ENCODE measurements around the gene ZSWIM4.
A peak's percentile ranks its signal among the peaks of the same experiment; 100 is the strongest.

The ZSWIM4 gene

DNA sequence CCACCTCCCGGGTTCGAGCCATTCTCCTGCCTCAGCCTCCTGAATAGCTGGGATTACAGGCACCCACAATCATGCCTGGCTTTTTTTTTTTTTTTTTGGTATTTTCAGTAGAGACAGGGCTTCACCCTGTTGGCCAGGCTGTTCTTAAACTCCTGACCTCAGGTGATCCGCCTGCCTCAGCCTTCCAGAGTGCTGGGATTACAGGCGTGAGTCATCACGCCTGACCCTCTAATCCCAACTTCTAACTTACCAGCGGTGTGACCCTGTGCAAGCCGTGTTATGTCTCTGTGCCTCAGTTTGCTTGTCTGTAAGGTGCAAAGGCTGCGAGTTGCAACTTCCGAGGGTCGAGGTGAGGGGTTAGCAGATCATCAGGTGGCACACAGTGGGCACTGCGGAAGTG lies 17.3 kb downstream of the ZSWIM4 start:
- no peak for DNase-seq (ENCODE audit: low read depth)

DNA sequence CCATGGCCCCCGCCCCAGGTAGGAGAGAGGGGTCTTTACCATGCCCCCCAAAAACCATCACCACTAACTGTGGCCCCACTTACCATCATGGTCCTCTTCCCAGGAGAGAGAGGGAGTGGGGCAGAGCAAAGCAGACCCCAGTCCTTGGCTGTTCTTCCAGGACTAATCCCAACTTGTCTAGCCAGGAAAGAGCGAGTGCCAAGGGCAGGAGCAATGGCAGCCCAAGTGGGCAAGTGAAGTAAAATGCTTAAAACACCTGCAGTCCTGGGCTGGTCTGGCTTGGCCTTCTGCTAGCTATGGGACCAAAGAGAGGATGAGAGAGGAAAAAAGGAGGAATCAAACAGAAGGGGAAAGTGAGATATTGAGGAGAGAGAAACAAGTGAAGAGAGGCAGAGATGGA lies 17.9 kb downstream of the ZSWIM4 start:
- DNase-seq (ENCODE audit: low read depth), result no peak

DNA sequence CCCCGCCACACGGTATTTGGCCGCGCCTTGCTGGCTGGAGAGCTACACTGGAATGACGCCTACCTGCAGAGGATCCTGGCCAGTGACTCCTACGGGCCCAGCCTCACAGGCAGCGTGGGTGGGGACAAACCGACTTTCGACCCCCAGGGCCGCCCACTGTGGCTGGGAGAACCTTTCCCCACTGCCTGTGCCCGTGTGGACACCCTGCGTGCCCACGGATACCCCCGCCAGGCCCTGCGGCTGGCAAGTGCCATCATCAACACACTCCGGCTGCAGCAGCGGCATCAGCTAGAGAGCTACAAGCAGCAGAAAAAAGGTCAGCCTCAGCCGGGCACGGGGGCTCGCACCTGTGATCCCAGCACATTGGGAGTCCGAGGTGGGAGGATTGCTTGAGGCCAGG lies 19.3 kb downstream of the ZSWIM4 start:
- no peak for DNase-seq (ENCODE audit: low read depth)

DNA sequence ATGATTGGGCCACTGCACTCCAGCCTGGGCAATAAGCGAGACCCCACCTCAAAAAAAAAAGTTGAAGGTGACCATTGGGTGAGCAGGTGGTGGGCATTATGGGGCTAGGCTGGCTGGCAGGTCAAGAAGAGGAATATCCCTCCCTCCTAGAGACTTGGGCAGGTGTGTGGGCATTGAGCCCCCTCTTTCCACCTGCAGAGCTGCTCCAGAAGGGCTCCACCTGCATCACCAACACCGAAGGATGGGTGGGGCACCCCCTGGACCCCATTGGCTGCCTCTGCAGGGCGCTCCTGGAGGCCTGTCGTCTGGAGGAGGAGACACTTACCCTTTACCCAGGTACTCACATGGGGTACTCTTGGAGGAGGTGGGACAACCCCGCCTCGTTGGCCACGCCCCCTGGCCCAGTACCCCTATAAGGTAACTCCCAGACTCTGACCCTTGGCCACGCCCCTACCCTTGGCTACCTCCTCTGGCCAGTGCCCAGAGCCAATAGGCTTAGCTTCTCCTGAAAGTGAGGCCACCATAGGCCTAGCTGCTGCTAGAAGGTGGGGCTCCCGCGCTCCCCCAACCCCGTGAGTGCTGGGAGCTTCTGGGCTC lies 21.9 kb downstream of the ZSWIM4 start:
- DNase-seq (ENCODE audit: low read depth), result no peak

DNA sequence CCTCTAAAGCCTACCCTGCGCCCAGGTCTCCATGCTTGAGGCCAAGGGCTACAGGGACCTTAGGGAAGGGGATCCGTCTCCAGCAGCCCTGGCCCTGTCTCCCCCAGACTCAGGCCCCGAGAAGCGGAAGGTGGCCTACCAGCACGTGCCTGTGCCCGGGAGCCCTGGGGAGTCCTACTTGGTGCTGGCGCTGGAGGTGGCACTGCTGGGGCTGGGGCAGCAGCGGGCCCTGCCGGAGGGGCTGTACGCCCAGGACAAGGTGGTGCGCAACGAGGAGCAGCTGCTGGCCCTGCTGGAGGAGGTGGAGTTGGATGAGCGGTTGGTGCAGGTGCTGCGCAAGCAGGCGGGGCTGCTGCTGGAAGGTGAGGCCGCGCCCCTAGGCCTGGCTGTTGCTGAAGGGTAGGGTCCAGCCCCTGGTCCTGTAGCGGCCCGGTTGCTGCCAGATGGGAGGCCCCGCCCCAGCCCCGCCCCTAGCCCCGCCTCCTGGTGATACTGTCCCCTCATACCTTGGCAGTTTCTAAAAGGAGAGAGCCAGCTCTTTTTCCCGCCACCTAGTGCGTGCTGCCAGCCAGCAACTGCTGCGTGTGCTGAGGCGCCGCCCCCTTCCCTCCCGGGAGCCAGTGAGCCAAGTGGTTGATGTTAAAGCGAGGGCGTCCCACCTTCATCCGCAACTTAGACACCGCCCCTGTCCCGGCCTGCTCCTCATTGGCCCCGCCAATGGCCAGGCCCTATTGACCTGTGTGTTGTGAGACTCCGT lies 22.6 kb downstream of the ZSWIM4 start:
- peak; percentile 38 for DNase-seq (ENCODE audit: low read depth)

DNA sequence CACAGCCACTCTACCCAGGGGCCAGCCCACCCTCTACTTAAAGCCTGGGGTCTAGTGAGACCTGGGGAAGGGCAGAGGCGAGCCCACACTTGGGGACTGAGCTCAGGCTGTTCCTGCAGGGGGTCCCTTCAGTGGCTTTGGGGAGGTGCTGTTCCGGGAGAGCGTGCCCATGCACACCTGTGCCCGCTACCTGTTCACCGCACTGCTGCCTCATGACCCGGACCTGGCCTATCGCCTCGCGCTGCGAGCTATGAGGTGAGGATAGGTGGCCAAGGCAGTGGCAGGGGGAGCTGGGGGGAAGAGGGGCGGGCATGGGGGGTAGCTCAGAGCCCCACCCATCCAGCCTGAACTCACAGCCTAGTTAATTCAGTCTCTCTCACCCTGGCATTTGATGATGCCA lies 24.0 kb downstream of the ZSWIM4 start:
- no peak for DNase-seq (ENCODE audit: low read depth)

DNA sequence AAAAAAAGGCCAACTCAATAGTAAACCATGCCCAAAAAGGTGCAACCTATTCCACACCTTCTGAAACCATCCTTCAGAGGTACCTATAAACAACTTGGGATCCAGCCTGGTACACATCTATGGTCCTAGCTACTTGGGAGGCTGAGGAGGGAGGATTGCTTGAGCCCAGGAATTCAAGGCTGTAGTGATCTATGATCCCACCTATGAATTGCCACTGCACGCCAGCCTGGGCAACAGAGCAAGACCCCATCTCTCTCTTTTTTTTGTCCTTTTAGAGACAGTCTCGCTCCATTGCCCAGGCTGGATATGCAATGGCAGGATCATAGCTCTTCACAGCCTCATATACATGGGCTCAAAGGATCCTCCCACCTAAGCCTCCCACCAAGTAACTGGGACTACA lies 26.0 kb downstream of the ZSWIM4 start:
- DNase-seq (ENCODE audit: low read depth), result no peak

DNA sequence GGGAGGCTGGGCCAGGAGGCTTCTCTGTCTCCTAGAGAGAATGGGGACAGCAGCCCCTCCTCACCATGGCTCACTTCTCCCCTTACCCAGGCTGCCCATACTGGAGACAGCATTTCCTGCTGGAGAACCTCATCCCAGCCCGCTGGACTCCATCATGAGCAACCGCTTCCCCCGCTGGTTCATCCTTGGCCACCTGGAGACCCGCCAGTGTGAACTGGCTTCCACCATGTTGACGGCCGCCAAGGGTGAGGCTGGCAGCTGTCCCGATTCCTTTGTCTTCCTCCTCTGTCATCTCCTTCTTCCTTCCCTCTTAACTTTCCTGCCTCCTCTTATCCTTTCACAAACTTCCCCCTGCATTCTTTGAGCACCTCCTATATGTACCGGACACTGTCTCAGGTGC lies 28.0 kb downstream of the ZSWIM4 start:
- DNase-seq (ENCODE audit: low read depth), result no peak

DNA sequence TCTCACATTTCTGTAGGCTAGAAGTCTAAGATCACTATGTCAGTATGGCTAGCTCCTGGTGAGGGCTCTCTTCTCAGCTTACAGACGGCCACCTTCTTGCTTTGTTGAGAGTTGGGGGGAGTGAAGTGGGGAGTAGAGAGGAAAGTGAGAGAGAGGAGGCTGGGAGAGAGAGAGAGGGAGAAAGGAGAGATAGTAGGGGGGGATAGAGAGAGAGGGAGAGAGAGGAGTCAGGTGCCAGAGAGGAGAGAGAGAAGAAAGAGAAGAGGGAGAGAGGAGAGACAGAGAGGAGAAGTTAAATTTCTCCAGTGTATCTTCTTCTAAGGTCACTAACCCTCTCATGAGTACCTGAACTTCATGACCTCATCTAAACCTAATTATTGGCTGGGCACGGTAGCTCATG lies 28.7 kb downstream of the ZSWIM4 start:
- DNase-seq (ENCODE audit: low read depth), result no peak

DNA sequence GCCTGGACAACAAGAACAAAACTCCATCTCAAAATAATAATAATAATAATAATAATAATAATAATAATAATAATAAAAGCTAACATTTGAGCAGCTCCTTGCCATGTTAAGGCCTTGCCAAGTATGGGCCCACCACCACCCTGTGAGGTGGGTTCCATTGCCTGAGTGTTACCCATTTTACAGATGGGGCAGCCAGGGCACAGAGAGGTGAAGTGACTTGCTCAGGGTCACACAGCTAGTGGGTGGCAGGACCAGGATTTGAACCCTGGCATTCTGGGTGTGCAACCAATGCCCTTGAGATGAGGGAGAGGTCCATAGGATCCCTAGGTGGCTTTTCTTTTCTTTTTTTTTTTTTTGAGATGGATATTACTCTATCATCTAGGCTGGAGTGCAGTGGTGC lies 29.5 kb downstream of the ZSWIM4 start:
- DNase-seq (ENCODE audit: low read depth), result no peak

DNA sequence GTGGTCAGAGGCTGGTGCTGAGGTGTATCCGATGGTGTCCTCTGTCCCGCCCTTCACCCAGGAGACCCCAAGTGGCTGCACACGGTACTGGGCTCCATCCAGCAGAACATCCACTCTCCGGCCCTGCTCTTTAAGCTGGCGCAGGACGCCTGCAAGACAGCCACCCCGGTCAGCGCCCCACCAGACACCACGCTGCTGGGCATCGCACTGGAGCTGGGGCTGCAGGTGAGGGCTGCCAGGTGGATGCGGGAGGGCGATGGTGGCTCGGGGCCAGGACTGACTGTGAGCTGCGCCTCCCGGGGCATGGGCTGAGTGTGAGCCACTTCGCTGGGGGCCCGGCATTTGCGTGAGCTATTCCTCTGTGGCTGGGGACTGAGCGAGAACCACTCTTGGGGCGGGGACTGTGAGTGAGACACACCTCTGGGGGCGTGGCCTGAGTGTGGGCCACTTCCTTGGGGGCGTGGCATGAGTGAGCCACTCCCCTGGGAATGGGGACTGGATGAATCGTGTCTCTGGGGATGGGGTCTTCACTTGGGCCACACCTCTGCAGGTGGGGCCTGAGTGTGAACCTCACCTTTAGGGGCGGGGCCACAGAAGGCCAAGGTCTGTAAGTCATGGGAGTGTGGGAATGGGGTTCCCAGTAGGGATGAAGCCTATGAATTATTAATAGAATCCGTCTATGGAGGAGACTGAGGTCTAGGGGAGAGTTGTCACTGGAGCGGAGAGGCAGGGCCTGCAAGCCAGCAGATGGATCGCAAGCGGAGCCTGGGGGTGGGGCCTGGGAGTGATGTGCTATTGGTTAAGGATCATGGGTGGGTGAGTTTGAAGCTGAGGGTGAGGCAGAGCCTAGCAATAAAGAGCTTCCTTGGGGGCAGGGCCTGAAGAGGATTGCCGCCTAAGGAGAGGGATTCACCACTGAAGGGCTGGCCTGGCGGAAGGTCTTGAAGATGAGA lies 30.5 kb downstream of the ZSWIM4 start:
- no peak for DNase-seq (ENCODE audit: low read depth)

DNA sequence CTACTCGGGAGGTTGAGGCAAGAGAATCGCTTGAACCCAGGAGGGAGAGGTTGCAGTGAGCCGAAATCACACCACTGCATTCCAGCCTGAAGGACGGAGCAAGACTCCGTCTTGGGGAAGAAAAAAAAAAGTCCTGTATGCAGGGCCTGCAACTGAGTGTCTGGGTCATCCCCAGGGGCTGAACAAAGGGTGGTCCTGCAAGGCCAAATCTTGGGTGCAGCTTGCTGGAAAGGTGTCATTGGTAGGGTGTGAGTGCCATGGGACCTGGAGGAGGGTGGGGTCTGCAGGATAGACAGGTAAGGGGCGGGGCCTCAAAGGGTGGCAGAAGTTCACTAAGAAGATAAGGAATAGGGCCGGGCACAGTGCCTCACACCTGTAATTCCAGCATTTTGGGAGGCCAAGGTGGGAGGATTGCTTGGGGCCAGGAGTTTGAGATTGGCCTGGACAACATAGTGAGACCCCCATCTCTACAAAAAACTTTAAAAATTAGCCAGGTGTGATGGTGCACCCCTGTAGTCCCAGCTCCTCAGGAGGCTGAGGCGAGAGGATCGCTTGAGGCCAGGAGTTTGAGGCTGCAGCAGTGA lies 31.5 kb downstream of the ZSWIM4 start:
- no peak for DNase-seq (ENCODE audit: low read depth)

DNA sequence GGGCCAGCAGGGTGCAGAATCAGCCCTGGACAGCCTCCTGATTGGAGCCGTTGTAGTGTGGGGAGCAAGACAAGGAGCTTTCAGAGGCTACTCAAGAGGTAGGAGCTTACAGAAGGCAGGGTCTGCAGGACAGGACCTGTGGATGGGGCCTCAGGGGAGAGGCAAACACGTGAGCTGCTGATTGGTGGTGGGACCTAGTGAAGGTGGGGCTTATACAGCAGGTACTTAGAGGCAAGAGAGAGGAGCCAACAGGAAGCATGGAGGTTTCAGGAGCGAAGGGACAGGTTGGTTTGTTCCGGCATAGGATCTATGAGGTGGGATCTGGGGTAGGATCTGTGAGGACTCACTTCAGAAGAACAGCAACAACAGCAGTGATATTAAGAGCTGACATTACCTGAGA lies 32.4 kb downstream of the ZSWIM4 start:
- DNase-seq (ENCODE audit: low read depth), result no peak

DNA sequence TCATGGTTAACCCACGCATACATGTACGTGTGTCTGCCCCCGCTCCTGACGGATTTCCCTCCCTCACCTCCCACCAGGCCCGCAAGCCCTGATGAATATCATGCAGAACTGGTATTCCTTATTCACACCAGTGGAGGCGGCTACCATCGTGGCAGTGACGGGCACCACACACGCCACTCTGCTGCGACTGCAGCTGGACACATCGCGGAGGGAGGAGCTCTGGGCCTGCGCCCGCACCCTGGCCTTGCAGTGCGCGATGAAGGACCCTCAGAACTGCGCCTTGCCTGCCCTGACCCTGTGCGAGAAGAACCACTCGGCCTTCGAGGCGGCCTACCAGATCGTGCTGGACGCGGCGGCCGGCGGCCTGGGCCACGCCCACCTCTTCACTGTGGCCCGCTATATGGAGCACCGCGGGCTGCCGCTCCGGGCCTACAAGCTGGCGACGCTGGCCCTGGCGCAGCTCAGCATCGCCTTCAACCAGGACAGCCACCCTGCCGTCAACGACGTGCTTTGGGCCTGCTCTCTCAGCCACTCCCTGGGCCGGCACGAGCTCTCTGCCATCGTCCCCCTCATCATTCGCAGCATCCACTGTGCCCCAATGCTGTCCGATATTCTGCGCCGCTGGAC lies 35.0 kb downstream of the ZSWIM4 start:
- no peak for DNase-seq (ENCODE audit: low read depth)

DNA sequence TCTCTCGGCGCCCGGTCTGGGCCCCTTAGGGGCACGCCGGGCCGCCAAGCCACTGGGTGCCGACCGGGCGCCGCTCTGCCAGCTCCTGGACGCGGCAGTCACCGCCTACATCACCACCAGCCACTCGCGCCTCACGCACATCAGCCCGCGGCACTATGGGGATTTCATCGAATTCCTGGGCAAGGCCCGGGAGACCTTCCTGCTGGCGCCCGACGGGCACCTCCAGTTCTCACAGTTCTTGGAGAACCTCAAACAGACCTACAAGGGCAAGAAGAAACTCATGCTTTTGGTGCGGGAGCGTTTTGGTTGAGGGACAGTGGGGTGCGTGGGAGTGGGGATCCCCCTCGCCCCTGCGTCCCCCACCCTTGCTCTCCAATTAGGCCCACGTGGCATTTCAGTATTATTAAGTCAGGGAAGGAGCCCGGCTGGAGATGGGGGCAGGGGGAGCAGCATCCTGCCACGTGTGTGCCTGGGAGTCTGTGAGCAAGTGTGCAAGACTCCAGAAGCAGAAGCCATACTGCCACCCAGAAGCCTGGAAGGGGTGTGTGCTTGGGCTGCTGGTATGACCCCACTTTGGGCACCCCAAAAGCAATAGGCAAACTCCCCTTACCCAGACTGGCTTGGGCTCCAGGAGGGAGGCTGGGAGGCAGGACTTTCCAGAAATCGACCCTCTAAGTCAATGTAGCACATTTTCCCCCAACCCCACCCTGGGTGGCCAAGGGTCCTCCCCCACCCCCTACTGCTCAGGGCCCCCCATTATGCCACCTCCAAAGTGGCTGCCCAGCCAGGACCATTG lies 35.7 kb downstream of the ZSWIM4 start:
- no peak for DNase-seq (ENCODE audit: low read depth)

DNA sequence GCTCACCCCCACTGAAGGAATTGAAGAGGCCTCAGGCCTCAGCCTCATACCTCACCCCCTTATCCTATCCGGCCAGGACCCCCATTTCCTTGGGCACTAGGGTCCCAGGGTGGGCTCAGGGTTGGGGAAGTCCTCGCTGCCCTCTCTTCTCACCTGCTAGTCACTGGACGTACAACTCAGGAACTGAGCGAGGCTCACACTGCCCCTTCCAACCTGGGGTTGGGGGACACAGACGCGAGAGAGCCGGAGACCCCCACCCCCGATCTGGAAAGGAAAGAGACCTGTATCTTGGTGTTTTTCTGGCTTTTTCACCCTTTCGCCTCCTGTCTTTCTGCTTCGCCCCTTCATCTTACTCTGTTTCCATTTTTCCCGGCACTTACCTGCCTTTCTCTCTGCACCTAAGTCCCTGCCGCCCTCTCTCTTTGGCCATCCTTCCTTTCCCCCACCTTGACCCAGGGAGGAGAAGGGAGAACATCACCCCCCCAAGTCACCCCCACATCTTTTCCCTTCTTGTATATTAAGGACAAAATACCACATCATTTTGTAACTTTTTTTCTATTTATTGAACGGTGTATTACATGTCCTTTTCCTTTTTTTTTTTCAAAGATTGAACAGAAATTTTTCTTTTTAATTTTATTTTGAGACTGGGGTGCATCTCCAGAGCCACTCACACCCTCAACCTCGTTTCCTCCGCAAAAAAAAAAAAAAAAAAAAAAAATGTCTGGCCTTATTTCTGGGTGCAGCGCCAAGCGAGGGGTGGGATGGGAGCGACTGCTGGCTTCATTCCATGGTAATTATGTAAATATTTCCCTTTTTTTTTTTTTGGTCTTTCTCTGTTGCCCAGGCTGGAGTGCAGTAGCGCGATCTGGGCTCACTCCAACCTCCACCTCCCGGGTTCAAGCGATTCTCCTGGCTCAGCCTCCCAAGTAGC lies 36.6 kb downstream of the ZSWIM4 start:
- DNase-seq (ENCODE audit: low read depth), result no peak

DNA sequence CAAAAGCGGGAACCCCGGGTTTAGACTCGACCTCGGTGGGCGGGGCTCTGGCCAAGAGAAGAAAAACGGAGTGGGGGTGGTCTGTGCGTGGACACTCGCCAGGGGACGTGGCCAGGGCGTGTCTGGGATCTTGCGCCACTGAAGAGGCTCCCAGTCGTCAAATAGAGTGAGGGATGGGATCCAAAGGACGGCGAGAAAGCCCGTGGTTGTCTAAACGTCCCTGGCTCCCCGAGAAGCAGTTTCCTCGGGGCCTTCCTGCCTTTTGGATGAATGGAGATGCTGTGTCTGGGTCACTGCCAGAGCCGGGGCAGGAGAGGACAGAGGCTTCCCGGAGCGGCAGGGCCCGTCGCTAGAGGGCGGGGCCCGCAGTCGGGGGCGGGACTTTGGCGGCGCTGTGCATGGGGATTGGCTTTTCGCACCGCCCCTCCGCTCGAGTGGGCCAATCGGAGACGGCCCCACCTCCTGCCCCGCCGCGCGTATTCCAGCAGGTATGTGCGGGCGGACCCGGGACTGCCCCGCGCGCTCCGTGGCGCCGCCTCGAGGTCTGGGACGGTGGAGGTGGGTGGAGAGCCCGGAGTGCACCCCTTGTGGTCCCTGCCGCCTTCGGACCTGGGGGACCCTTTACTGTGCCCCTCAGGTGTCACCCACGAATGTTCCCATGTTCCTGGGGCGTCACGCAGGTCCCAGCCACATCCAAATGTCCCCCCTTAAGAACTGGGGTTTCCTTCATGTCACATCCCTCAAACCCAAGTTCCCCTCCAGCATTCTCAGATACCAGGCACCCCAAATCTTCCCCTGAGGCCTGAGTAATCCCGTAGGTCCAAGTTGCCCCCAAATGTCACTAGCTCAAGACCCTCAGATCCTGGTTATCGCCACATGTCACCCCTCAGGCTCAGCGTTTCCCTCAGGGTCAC lies 38.3 kb downstream of the ZSWIM4 start:
- peak; percentile 87 for DNase-seq (ENCODE audit: low read depth)

DNA sequence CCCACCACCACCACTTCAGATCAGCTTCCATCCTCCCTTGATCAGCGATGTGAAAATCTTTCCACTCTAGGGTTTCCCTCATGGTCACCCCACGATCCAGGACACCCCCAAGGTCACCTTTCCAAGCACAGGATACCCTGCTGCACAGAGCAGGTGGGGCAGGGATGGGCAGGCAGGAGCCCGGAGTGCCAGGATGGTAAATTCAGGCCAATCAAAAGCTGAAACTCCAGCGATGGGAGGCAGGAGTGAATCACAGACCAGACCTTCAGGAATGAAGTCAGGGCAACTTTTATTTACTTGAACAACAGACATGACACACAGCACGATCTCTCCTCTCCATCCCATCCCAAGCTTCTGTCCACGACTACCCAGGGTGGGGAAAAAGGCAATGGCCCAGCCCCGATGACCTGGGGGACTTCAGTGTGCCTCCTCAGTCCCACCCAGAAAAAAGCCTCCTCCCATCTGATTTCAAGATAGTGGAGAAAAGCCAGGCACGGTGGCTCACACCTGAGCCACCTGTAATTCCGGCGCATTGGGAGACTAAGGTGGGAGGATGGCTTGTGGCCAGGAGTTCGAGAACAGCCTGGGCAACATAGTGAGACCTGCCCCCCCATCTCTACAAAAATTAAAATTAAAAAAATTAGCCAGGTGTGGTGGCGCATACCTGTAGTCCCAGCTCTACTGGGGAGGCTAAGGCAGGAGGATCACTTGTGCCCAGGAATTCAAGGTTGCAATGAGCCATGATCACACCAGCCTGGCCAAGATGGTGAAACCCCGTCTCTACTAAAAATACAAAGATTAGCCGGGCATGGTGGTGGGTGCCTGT lies 39.2 kb downstream of the ZSWIM4 start:
- DNase-seq (ENCODE audit: low read depth), result no peak

Measured in activated T-helper 9 cell treated with anti-CD3 and anti-CD28 coated beads, Interleukin-2, amount 50 U/mL, for 16 hours (primary cell).